CD4-positive, alpha-beta T cell treated with Interleukin-12 subunit alpha and Interleukin-12 subunit beta, for 1 hour (primary cell): ENCODE data around the gene SLX4.

ENCODE experiments used
- DNase-seq: peaks from one replicate; pipeline ENCODE4 v3.0.0-alpha.2; 2020

Gene SLX4

DNA sequence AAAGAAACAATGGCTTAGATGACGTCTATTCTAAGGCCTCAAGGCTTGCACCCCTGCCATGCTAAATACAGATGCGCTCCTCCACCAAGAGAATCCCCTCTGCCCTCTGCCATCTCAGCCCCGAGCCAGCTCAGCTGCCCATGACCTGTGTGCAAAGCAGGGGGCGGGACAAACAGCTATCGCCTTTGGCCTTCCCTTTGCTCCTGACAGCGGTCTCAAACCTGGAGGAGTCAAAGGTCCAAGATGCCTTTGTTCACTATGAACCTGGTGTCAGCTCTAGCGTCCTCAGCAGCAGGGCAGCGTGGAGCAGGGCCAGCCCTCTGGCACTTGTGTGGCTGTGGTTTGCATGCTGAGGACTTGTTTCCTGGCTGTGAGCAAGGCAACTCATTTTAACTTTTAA, 12.3 kb downstream of the SLX4 start:
- DNase-seq = no peak

GRCh38 chr16:3598236-3598635, 13.2 kb downstream of the SLX4 start:
- DNase-seq = no peak

- DNase-seq = no peak
These were observed 13.7 kb downstream of the SLX4 start for GRCh38 chr16:3597676-3598075.

DNA sequence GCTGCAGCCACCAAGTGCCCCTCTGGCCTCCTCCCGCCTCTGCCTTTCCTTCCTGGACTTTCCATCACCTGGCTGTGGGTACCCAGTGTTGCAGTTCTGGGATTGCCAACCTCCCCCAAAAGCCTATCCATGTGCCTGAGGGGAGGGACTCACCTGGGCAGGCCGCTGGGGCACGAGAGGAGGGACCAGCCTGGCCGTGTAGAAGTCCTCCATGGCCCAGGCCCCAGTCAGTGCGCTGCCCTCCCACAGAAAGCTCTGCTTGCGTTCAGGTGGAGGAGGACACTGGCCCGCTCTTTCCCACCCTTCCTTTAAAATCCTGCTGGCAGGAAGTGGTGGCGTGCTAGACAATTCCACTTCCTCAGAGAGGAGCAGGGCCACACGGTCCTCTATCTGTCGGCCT, 14.2 kb downstream of the SLX4 start:
- DNase-seq = no peak

- DNase-seq = no peak
These were observed 15.1 kb downstream of the SLX4 start for GRCh38 chr16:3596101-3596861.

GRCh38 chr16:3595521-3596021, 15.8 kb downstream of the SLX4 start:
- DNase-seq = no peak

GRCh38 chr16:3595110-3595486, 16.3 kb downstream of the SLX4 start:
- DNase-seq = no peak

DNA sequence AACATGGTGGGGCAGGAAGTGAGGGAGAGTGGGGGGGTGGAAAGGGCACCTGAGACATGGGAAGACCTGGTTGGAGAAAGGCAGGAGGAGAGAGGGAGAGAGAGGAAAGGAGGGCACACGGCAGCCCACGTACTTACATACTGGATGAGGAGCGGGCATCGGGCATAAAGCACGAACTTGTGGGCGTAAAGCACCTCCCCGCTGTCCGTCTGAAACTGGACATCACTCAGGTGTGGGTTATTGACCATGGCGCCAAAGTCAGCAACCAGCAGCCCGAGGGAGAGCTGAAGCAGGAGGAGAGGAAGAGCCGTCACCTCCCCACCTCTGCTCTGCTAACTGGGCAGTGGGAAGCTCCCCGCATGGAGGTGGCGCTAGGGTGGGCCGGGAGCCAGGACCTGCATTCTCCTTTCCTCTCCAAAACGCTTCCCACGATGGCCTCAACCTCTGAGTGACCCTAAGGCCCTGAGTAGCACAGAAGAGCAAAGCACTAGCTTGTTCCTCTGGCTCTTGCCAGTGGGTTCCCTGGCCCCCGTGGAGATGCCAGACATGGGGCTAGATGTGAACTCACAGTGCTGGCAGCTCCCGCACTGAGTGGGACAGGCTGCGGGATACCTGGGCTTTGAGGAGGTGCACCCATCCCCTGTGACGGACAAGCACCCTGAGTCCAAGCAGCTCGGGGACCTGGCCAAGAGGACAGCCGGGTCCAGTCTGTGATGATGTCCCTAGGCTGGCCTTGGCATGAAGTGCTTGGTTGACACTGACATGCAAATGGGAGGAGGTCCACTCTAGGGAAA, 16.9 kb downstream of the SLX4 start:
- DNase-seq = no peak

DNA sequence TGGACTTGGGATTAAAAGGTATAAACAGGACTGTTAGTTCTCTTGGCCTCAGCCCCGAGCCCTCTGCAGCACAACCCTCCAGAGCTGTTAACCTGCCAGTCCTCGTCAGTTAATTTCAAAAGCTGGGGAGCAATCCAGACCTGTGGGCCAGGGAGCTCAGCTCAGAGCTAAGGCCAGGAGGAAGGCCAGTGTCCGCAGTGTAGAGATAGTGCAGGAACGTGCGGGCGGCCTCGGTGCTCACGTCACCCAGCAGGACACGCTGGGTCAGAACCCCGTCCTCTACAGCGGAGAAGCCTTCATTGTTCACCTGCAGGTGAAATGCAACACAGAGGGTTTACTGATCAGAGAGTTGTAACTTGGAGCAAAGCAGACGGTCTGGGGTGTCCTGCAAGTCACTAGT, 18.8 kb downstream of the SLX4 start:
- no peak for DNase-seq

- DNase-seq = no peak
These were observed 19.4 kb downstream of the SLX4 start for GRCh38 chr16:3591991-3592390.

DNA sequence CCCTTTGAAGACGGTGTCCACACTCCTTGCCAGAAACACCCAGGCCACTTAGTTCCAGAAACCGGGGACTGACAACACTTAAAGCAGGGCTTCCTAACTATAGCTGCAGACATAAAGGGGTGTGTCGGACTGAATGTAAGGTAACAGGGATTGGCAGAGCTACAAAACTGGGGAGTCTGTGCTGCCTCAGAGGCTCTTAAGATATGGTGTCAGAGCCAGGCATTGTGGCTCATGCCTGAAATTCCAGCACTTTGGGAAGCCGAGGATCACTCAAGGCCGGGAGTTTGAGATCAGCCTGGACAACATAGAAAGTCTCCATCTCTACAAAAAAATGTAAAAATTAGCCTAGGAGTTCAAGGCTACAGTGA, 20.0 kb downstream of the SLX4 start:
- DNase-seq = no peak

DNA sequence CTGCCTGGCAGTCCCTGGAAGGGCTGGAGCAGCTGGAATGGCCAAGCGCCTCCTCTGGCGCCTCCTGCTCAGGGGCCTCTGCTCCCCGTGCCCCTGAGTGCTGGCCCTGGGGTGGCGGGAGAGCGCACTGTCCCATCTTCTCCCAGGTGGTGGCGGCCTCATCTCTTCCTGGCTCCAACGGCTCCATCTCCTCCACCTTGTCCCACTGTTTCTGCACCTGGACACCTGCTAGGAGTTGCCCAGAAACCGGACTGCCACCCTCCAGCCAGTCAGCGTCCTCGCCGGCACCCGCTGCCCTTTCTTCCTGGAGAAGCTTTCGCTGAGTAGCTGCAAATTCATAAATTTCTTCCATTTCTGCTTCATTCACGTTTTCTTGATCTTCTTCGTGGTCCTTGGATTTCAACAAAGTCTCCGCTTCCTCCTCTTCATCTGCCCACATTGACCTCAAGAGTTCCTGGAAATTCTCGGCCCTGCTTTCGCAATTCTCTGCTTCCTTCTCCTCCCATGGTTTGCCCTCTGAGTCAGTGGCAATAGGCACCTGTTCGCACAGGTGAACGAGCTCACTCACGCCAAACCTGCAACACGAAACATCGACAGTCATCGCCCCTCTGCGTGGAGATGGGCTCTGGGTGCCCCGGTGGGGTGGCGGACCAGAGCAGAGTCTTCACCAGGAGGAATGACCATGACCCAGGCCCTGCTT, 20.5 kb downstream of the SLX4 start:
- DNase-seq = no peak

DNA sequence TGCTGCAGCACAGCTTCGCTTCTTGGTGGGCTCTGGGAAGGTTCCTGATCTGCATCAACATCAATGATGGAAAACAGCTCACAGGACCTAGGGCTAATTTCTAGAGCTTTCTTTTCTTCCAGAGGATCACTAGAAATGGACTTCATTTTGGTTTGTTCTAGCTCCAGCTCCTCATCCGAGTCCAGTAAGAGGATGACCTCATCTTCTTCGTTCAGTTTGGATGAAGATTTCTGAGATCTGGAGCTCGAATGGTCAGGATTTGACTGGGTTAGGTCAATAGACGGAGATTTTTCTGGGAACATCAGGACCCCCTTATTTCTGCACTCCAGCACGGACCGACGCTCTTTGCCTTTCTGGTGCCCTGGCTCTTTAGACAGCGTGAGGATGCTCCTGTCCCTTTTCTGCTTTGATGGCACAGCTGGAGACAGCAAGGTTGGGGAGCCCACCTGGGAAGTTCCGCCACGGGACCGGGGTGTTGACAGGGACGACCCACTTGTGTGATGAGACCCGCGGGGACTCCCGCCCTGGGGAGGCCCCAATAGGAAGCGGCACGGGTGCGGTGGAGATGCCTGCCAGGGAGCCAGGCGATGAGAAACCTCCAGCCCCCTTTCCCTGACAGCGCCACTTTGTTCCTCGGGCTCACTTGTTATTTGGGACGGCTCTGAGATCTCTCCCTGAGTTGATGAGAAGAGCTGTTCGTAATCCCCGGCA, 21.3 kb downstream of the SLX4 start:
- DNase-seq = no peak

- DNase-seq = no peak
These were observed 21.9 kb downstream of the SLX4 start for GRCh38 chr16:3589441-3589921.

DNA sequence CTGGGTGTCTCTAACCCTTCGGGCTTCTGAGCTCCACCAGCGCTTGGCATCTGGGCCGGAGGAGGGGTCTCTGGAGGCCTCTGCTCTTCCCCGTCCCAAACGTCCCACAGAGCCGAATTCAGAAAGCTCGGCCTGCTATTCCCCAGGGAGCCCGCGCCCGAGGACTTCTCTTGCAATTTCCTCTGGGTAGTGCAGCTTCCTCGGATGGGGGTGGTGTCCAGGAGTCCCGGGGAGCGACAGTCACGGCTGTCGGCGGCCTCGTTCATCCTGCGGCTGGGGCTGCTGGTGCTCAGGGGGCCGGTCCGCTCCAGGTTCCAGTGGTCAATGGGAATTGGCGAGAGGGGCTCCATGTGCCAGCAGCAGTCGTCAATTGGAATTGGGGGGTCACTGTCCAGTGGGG, 22.4 kb downstream of the SLX4 start:
- DNase-seq = no peak

- no peak for DNase-seq
These were observed 23.8 kb downstream of the SLX4 start for GRCh38 chr16:3587547-3588110.

DNA sequence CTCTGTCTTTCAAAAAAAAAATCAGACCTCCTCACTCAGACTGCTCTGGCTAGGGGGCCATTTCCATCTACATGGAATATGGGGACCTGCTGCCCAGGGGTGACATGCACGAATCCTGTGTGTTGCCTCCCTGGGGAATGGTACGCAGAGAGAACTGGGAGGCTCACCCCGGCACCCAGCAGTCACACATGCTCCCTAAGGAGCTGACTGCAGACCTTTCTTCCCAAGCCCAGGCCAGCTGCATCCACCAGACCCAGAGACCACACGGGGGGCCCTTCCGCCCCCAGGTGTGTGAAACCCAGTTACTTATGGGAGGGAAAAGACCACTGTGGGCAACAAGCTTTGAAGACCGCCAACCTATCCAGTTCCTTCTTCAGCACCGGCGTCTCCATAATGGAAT, 27.0 kb downstream of the SLX4 start:
- no peak for DNase-seq

DNA sequence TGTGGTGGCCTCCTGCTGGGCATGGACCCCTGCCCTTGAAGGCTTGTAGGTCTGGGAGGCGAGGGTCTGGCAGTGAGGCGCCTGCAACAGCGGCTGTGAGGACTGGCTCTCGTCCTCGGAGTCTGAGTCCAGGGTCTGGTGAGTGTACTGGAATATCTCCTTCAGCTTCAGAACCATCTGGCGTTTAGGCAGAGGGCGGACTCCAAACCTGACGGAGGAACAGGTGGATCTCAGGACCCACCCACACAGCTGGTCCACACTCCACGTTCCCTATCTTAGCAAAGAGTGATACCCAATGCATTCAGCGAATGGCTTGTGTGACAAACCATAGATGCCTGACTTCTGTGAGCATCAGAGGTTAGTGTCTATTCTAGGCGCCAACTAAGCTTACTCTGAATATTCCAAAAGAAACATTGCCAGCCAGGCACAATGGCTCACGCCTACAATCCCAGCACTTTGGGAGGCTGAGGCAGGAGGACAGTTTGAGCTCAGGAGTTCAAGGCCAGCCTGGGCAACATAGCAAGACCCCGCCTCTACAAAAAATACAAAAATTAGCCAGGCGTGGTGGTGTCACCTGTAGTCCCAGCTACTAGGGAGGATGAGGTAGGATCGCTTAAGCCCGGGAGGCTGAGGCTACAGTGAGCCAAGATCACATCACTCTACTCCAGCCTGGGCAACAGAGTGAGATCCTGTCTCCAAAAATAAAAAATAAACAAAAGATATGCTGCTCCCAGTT, 27.9 kb downstream of the SLX4 start:
- DNase-seq = no peak

- no peak for DNase-seq
These were observed 28.9 kb downstream of the SLX4 start for GRCh38 chr16:3582276-3583165.

- no peak for DNase-seq
These were observed 30.0 kb downstream of the SLX4 start for GRCh38 chr16:3581392-3581791.

- DNase-seq = no peak
These were observed 30.7 kb downstream of the SLX4 start for GRCh38 chr16:3580686-3581085.
